GM21515 (cell line): ENCODE data around the gene DHX16.

ENCODE experiments used
- ATAC-seq: cut with Tn5 transposase; IDR thresholded peaks from one replicate; pipeline ENCODE4 v1.9.1; 2021; ENCODE audit not compliant: unreplicated experiment

Gene DHX16

DNA sequence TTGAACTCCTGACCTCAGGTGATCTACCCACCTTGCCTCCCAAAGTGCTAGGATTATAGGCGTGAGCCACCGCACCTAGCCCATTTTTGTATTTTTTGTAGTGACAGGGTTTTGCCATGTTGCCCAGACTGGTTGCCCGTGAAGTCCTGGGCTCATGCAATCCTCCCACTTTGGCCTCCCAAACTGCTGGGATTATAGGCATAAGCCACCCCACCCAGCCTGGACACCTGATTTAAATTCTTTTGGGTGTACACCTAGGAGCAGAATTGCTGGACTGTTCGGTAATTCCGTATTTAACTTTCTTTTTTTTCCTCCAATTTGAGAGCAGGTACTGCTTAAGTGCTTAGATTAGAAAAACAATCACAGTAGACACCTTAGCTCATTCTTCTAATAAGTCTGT, 23.6 kb upstream of the DHX16 start:
- no peak for ATAC-seq

GRCh38 chr6:30691208-30691847, 18.5 kb upstream of the DHX16 start:
- no peak for ATAC-seq

DNA sequence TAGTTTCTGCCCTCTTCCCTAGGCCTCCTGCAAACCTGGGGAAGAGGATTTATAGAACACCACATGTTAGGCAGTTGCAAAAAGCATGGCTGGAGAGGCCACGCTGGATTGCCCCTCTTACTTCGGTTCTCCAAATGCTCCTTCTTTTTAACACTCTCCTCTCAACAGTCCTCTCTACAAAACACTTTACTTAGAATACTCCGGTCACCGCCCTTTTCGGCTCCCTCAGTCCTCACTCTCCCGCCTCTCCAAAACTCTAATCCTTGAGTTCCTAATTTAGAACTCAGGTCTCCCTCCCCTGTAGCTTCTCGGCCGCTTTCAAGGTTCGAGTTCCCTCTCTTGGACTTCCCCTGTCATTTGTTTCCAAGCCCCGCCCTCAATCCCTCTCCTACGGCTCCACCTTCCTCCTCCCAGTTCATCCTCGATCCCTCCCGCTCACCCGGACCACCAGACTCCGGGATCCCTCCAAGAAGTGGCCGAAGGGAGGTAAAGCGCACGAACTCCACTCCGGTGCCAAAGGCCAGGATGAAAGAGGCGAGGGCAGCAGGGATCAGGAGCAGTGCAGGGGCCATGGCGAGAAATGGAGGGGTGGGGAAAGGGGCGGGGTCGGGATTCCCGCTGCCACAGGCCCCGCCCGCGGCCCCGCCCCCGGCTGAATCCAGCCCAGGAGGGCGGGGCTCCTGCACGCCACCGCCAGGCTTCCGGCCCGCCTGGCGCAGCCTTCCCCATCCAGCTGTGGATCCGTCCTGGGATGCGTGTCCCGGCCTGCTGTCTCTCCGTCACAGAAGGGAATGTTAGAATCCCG, 17.8 kb upstream of the DHX16 start, which contains the start of gene NRM:
Gene NRM (minus strand): TSS at position 582 of the 805 bp plus-strand sequence. CDS start 10 bp downstream, at position 572.
- peak; percentile 31 for ATAC-seq

DNA sequence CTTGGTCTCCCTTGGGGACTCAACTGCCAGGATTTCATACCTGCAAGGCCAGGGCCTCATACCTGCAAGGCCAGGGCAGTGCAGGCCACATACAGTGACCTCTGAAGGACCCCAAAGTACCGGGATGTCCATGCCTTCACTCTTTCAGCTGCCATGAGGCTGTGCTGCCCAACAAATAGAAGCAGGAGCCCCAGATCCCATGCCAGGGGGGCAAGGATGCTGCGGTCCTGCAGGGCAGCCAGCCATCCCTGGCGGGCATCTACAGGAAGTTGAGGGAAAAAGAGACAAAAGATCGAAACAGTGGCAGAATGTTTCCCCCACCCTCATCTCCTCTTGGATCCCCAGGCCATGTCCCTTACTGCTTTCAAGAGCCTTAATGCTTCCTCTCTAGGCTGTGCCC, 17.2 kb upstream of the DHX16 start:
- no peak for ATAC-seq

- no peak for ATAC-seq
Measured at GRCh38 chr6:30689022-30689865, 16.4 kb upstream of the DHX16 start.

- no peak for ATAC-seq
Measured at GRCh38 chr6:30688569-30688968, 15.8 kb upstream of the DHX16 start.

DNA sequence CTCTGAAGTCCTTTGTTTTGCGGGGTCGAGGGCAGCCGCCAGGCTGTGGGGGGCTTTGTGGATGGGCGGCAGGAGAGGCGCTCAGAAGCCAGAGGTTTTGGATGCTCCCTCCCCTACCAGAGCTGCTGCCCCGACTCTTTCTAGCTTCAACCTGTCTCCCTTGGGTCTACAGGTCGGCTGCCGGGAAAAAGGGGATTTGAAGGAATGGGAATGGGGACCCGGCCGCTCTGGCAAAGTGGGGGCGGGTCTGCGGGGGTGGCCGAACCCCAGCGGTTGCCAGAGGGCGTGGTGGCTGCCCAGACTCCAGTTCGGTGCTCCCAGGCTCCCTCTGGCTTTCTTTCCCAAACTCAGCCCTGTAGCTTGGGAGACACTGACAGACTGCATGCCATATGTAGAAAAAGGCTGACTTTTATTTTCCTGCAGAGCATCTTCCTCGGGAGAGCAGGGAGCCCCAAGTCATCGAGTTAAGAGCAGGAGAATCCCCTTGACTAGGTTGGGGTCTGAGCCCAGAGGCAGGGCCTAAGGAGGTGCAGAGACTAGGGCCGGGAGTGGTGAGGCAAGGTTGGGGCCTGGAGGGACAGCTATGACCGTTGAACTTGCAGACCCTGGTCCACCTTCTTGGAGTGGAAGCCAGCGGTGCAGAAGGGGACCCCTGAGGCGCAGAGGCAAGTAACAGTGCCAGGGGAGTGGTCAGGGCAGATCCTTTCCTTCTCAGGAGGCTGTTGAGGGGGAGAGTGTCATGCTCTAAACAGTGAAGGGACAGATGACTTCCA, 15.0 kb upstream of the DHX16 start:
- no peak for ATAC-seq

GRCh38 chr6:30686908-30687658, 14.3 kb upstream of the DHX16 start:
- peak; percentile 35 for ATAC-seq

- no peak for ATAC-seq
Measured at GRCh38 chr6:30686009-30686907, 13.5 kb upstream of the DHX16 start, which contains the start of gene PPP1R18. PPP1R18 (minus strand) TSS chr6:30686645; CDS start chr6:30686018, 627 bp downstream.

DNA sequence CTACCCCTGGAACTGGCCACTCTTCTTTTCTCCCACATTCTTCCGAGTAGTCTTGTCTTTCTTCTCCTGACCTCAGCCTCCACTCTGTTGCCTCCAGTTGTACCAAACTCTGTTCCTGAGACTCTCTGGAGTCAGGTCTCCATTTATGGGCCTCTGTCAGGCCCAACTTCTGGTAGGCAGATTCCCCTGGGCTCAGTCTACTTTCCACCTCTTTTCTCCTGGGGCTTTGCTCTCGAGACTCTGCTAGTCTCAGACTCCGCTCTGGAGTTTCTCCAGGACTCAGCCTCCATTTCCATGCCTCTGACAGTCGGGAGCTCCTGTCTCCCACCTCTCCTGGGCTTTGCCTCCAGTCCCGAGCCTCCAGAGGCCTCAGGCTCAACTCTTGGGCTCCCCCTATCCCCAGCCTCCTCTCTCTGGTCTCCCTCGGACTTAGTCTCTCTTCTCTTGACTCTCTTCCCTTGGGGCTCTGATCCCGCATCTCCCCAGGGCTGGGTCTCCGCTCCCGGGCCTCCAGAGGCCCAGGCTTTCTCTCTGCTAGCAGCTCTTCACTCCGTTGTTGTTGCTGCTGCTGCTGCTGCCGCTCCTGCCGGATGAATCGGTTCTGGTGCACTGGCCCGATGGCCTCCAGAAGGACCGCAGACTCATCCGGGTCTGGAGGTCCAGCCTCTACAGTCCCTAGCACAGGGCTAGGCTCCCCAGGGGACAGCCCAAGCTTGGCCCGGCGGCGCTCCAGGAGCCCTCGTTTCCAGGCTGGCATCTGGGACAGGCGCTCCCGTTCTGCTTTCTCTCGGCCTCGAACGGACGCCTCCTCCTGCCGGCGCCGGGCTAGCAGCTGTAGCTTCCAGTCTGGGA, 12.6 kb upstream of the DHX16 start:
- no peak for ATAC-seq

GRCh38 chr6:30684386-30685156, 11.8 kb upstream of the DHX16 start:
- no peak for ATAC-seq

DNA sequence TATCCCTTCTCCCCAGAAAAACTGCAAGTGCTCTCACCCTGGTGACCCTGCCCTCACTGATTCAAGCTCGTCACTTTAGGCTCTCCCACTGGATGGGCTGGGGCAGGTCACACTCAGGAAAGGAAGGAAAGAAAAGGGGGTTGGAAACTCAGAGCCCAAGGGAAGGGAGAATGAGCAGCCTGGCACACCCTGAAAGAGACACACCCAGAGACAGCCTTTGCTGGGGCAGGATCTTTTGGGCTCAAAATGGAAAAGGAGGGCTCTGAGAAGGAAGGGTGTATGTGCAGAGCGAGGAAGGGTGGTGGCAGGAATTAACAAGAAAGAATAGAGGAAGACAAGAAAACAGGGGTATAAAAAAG, 11.2 kb upstream of the DHX16 start:
- no peak for ATAC-seq

GRCh38 chr6:30683183-30683979, 10.6 kb upstream of the DHX16 start:
- ATAC-seq: no peak

DNA sequence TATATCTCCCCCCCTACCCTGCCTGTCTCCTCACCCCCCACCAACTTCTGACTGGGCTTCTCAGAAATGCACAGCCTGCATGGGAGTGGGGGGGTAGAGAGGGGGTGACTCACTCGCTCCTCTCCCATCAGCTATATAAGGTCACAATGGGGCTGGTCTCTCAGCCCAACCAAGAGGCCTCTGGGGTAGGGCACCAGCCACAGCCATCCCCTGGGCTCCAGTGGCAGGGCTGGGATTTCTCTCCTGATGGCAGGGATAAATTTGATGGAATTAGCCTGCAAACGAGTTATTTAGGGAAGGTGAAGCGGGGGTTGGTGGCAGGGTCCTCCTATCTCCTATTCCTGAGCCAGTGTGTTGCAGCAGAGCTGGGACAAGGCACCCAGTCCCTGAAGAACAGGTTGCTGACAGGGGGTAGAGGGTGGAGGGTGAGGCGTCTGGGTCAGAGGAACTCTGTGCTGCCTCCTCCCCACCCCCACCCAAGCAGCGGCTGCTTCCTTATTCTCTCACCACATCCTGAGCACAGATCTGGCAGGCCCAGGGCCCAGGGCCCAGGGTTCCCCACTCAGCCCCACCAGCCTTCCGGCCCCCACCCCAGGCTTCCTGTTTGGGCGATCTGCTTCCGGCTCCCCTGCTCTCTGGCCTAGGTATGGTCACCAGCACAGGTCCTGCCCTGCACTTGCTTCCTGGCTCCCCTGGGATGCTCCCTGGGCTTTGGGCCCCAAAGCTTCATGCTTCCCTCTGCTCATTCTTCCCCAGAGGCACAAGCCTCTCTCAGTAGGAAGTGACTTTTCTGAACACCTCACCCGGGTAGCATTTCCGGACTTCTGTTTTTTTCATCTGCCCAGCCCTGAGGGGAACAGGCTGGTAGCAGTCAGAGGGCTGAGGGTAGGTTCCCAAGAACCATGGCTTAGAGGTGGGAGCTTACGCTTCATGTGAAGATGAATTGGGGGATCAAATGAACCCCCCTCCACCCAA, 9.6 kb upstream of the DHX16 start:
- peak; percentile 41 for ATAC-seq

GRCh38 chr6:30681766-30682142, 8.9 kb upstream of the DHX16 start:
- ATAC-seq: no peak
